Measurements from ENCODE around the gene ARL15. TPM values are rescaled to one million over a fixed set of nuclear protein-coding genes. Genes with fewer than 3 reads are reported as not detected.

The ARL15 gene
- total and polyA plus RNA-seq, 2 experiments from 2014 or later = 7.8 to 9.9 TPM

DNA sequence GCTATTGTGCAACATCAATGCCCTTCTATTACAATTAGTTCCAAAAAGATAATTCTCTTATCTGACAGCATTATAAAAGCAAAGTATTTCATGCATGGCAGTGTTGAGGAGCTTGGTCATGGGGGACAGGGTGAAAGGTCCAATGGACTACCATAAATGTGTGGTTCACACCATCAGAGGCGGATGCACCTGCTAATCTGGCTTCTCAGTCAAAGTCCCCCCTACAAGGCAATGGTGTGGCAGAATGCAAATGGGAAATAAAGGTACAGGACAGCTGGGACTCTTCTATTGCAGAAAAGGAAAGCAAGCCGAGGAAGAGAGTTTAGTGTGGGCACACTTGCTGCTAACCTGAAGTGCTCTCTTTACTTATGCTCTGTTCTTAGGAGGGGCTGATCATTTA is 380.8 kb downstream of the ARL15 start:
- no peaks in the 10 kb centered on the region for H3K9me3 ChIP-seq (ENCODE audit: low read depth)
- peaks cover 11% of the 10 kb centered on the region; the same call in 1 of the 2 replicates for H3F3A ChIP-seq (ENCODE audit: insufficient read depth)
- H3K27me3 ChIP-seq (replicated peaks; ENCODE audit: insufficient read depth) = no peaks in the 10 kb centered on the region
- no peak overlapping the region for H3K9ac ChIP-seq
- no peaks in the 10 kb centered on the region for H3K79me2 ChIP-seq (ENCODE audit: insufficient read depth)
- H3K4me3 ChIP-seq = no peak overlapping the region
- no peaks in the 10 kb centered on the region for H4K20me1 ChIP-seq (ENCODE audit: insufficient read depth)
- no peak overlapping the region for H3K27ac ChIP-seq
- 85 to 95% methylated on average over 2 of the region's 2 CpGs for WGBS, 2 experiments (ENCODE audit: low coverage in 1 of 2, low lambda C conversion rate in 2 of 2, missing lambda C conversion rate in 2 of 2)
- no peak overlapping the region for H3K4me2 ChIP-seq (ENCODE audit: unreplicated experiment)
- no peak for TF ChIP-seq EZH2phosphoT487 (IDR thresholded peaks at IDR 0.05; ENCODE audit: insufficient read depth, low read depth)
- no peak for TF ChIP-seq EZH2 (IDR thresholded peaks at IDR 0.05; ENCODE audit: insufficient read depth, poor library complexity, severe bottlenecking)
- no peaks in the 10 kb centered on the region for H3K9me2 ChIP-seq (ENCODE audit: insufficient read depth)
- DNase-seq = no peak
- H3K4me1 ChIP-seq (ENCODE audit: insufficient read depth) = peaks cover 15% of the 10 kb centered on the region
- H2AFZ ChIP-seq = no peak overlapping the region
- H3K36me3 ChIP-seq (ENCODE audit: low read depth) = no peaks in the 10 kb centered on the region
- in situ Hi-C loops (cut with MboI) = no loop called here

DNA sequence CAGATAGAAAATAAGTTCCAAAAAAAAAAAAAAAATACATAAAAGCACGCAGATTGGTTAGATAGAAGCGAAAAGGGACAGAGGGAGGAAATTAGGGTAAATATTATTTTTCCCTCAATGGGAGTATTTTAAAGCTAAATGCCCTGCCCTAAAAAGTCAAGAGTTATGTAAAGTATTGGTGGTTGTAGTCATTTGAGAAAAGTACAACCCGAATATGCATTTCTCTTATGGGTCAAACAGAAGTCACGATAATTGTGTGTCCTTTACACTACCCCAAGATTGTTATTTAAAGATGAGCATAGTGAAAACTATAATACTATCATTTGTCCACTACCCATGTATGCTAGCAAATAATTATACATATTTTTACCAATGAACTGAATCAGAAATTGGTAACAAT is 381.2 kb downstream of the ARL15 start:
- H3K9me3 ChIP-seq (ENCODE audit: low read depth) = no peaks in the 10 kb centered on the region
- no peak overlapping the region for H3K4me2 ChIP-seq (ENCODE audit: unreplicated experiment)
- H3K4me3 ChIP-seq = no peak overlapping the region
- H3K36me3 ChIP-seq (ENCODE audit: low read depth) = no peaks in the 10 kb centered on the region
- WGBS, 2 experiments (ENCODE audit: low coverage in 1 of 2, low lambda C conversion rate in 2 of 2, missing lambda C conversion rate in 2 of 2) = 90 to 94% methylated on average over 4 of the region's 4 CpGs
- H3K27ac ChIP-seq = no peak overlapping the region
- TF ChIP-seq EZH2 (IDR thresholded peaks at IDR 0.05; ENCODE audit: insufficient read depth, poor library complexity, severe bottlenecking) (no peak), EZH2phosphoT487 (IDR thresholded peaks at IDR 0.05; ENCODE audit: insufficient read depth, low read depth) (no peak)
- no peak overlapping the region for H2AFZ ChIP-seq
- H3F3A ChIP-seq (ENCODE audit: insufficient read depth) = peaks cover 11% of the 10 kb centered on the region; the same call in 1 of the 2 replicates
- H4K20me1 ChIP-seq (ENCODE audit: insufficient read depth) = no peaks in the 10 kb centered on the region
- no peaks in the 10 kb centered on the region for H3K9me2 ChIP-seq (ENCODE audit: insufficient read depth)
- in situ Hi-C loops (cut with MboI) = no loop called here
- no peak overlapping the region for H3K9ac ChIP-seq
- peaks cover 15% of the 10 kb centered on the region for H3K4me1 ChIP-seq (ENCODE audit: insufficient read depth)
- no peaks in the 10 kb centered on the region for H3K79me2 ChIP-seq (ENCODE audit: insufficient read depth)
- H3K27me3 ChIP-seq (replicated peaks; ENCODE audit: insufficient read depth) = no peaks in the 10 kb centered on the region
- DNase-seq = no peak

GRCh38 chr5:53928641-53929040 is 381.7 kb downstream of the ARL15 start:
- Histone ChIP-seq H3K36me3 (ENCODE audit: low read depth) (no peaks in the 10 kb centered on the region), H2AFZ (no peak overlapping the region), H3K4me3 (no peak overlapping the region), H3K4me2 (ENCODE audit: unreplicated experiment) (no peak overlapping the region), H3K9ac (no peak overlapping the region), H3K27me3 (replicated peaks; ENCODE audit: insufficient read depth) (no peaks in the 10 kb centered on the region), H3K79me2 (ENCODE audit: insufficient read depth) (no peaks in the 10 kb centered on the region), H3K27ac (no peak overlapping the region), H3K4me1 (ENCODE audit: insufficient read depth) (peaks cover 15% of the 10 kb centered on the region), H3K9me2 (ENCODE audit: insufficient read depth) (no peaks in the 10 kb centered on the region), H3K9me3 (ENCODE audit: low read depth) (no peaks in the 10 kb centered on the region), H4K20me1 (ENCODE audit: insufficient read depth) (no peaks in the 10 kb centered on the region), H3F3A (ENCODE audit: insufficient read depth) (peaks cover 12% of the 10 kb centered on the region; the same call in 1 of the 2 replicates)
- TF ChIP-seq EZH2 (IDR thresholded peaks at IDR 0.05; ENCODE audit: insufficient read depth, poor library complexity, severe bottlenecking) = no peak
- DNase-seq = no peak
- in situ Hi-C loops (cut with MboI) = no loop called here
- WGBS, 2 experiments (ENCODE audit: low coverage in 1 of 2, low lambda C conversion rate in 2 of 2, missing lambda C conversion rate in 2 of 2) = 80 to 82% methylated on average over 6 of the region's 6 CpGs

DNA sequence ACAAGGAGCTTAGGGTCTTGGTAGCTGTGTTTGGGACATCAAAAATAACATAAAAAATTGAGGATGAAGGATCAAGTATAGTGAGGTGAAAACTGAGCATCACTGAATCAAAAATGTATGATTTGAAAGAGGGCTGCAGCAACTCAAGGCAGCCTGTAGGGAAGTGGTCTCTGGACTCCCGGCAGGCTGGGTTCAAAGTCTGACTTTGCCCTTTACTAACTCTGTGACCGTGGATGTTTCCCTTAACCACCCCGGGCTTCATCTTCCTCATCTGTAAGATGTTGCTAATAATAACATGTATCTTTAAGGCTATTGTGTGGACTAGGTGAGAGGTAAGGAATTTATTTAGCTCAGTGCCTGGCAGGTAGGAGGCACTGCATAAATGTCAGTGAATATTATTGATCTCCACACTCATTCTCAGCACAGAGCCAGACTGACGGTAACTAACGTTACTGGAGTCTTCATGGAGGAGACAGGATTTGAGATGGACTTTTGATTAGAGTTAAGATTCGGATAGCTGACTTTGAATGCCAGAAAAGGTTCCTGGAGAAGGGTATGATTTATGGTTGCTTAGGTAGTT is 382.6 kb downstream of the ARL15 start:
- no peak overlapping the region for H3K27ac ChIP-seq
- H3K9ac ChIP-seq = no peak overlapping the region
- no peak overlapping the region for H3K4me3 ChIP-seq
- no peaks in the 10 kb centered on the region for H4K20me1 ChIP-seq (ENCODE audit: insufficient read depth)
- 94 to 95% methylated on average over 6 of the region's 6 CpGs for WGBS, 2 experiments (ENCODE audit: low coverage in 1 of 2, low lambda C conversion rate in 2 of 2, missing lambda C conversion rate in 2 of 2)
- H3K9me3 ChIP-seq (ENCODE audit: low read depth) = no peaks in the 10 kb centered on the region
- H2AFZ ChIP-seq = no peak overlapping the region
- no peak overlapping the region for H3K4me2 ChIP-seq (ENCODE audit: unreplicated experiment)
- TF ChIP-seq EZH2phosphoT487 (IDR thresholded peaks at IDR 0.05; ENCODE audit: insufficient read depth, low read depth) = no peak
- TF ChIP-seq EZH2 (IDR thresholded peaks at IDR 0.05; ENCODE audit: insufficient read depth, poor library complexity, severe bottlenecking) = no peak
- no peaks in the 10 kb centered on the region for H3K27me3 ChIP-seq (replicated peaks; ENCODE audit: insufficient read depth)
- H3F3A ChIP-seq (ENCODE audit: insufficient read depth) = peaks cover 12% of the 10 kb centered on the region; the same call in 1 of the 2 replicates
- no peaks in the 10 kb centered on the region for H3K79me2 ChIP-seq (ENCODE audit: insufficient read depth)
- DNase-seq = no peak
- no peaks in the 10 kb centered on the region for H3K9me2 ChIP-seq (ENCODE audit: insufficient read depth)
- H3K36me3 ChIP-seq (ENCODE audit: low read depth) = no peaks in the 10 kb centered on the region
- in situ Hi-C loops (cut with MboI) = no loop called here
- H3K4me1 ChIP-seq (ENCODE audit: insufficient read depth) = peaks cover 15% of the 10 kb centered on the region
